SK-N-SH treated with all-trans-retinoic acid at 6 μM for 48 hours (cell line): ENCODE data around the gene SETD1A.

Experiments used
- ARNTL ChIP-seq: fragments of 450-650 bp; formaldehyde crosslinking; IDR thresholded peaks from 2 replicates; pipeline ENCODE4 v1.5.0; 2020; ENCODE audit warnings: low read depth, mild to moderate bottlenecking, moderate library complexity, borderline replicate concordance
- ESRRG ChIP-seq: fragments of 250-450 bp; sonication (Bioruptor Pico); IDR thresholded peaks from 2 replicates; pipeline ENCODE4 v1.6.1; 2021; ENCODE audit warnings: mild to moderate bottlenecking
- GLIS3 ChIP-seq: fragments of 250-450 bp; sonication (Bioruptor Pico); IDR thresholded peaks from 2 replicates; pipeline ENCODE4 v1.5.0; 2020; ENCODE audit warnings: mild to moderate bottlenecking, moderate library complexity
- OSR1 ChIP-seq: fragments of 250-450 bp; sonication (Bioruptor Pico); IDR thresholded peaks from 2 replicates; pipeline ENCODE4 v1.8.0; 2022; ENCODE audit warnings: moderate library complexity, mild to moderate bottlenecking, inconsistent platforms
- RARB ChIP-seq: fragments of 250-450 bp; sonication (Bioruptor Pico); IDR thresholded peaks from 2 replicates; pipeline ENCODE4 v1.8.0; 2021; ENCODE audit warnings: mild to moderate bottlenecking, moderate library complexity
- TOX ChIP-seq: fragments of 250-450 bp; sonication (Bioruptor Pico); IDR thresholded peaks from 2 replicates; pipeline ENCODE4 v1.8.0; 2021; ENCODE audit warnings: mild to moderate bottlenecking, moderate library complexity, borderline replicate concordance
- ZC3H10 ChIP-seq: fragments of 250-450 bp; sonication (Bioruptor Pico); IDR thresholded peaks from 2 replicates; pipeline ENCODE4 v1.5.1; 2021; ENCODE audit warnings: mild to moderate bottlenecking, moderate library complexity
- ZFP3 ChIP-seq: fragments of 250-450 bp; sonication (Bioruptor Pico); IDR thresholded peaks from 2 replicates; pipeline ENCODE4 v1.5.0; 2020; ENCODE audit warnings: mild to moderate bottlenecking, moderate library complexity
- ZNF70 ChIP-seq: fragments of 450-650 bp; formaldehyde crosslinking; IDR thresholded peaks from 2 replicates; pipeline ENCODE4 v1.5.0; 2020; ENCODE audit warnings: mild to moderate bottlenecking, moderate library complexity
- TF ChIP-seq, protein P1 (sequence below): fragments of 250-450 bp; sonication (Bioruptor Pico); IDR thresholded peaks from 2 replicates; pipeline ENCODE4 v1.8.0; 2021; ENCODE audit warnings: low read depth, mild to moderate bottlenecking, moderate library complexity, borderline replicate concordance
- TF ChIP-seq, protein P2 (sequence below): fragments of 250-450 bp; sonication (Bioruptor Pico); IDR thresholded peaks from 2 replicates; pipeline ENCODE4 v1.8.0; 2020; ENCODE audit warnings: mild to moderate bottlenecking, moderate library complexity, borderline replicate concordance
- TF ChIP-seq, protein P3 (sequence below): fragments of 250-450 bp; sonication (Bioruptor Pico); IDR thresholded peaks from 2 replicates; pipeline ENCODE4 v1.5.0; 2020; ENCODE audit warnings: mild to moderate bottlenecking, moderate library complexity
- TF ChIP-seq, protein P4 (sequence below): fragments of 250-450 bp; sonication (Bioruptor Pico); IDR thresholded peaks from 2 replicates; pipeline ENCODE4 v1.5.1; 2021; ENCODE audit warnings: mild to moderate bottlenecking, moderate library complexity
- TF ChIP-seq, protein P5 (sequence below): fragments of 250-450 bp; sonication (Bioruptor Pico); IDR thresholded peaks from 2 replicates; pipeline ENCODE4 v1.5.1; 2020; ENCODE audit warnings: low read depth, mild to moderate bottlenecking, moderate library complexity

DNA sequence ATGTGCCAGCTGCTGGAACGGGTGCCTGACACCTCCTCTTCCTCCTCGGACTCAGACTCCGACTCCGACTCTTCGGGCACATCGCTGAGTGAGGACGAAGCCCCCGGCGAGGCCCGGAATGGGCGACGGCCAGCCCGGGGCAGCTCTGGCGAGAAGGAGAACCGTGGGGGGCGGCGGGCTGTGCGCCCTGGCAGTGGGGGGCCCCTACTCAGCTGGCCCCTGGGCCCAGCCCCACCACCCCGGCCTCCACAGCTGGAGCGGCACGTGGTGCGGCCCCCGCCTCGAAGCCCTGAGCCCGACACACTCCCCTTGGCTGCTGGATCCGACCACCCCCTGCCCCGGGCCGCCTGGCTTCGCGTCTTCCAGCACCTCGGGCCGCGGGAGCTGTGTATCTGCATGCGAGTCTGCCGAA lies 27.4 kb upstream of the SETD1A start:
- TF ChIP-seq, protein P1, sequence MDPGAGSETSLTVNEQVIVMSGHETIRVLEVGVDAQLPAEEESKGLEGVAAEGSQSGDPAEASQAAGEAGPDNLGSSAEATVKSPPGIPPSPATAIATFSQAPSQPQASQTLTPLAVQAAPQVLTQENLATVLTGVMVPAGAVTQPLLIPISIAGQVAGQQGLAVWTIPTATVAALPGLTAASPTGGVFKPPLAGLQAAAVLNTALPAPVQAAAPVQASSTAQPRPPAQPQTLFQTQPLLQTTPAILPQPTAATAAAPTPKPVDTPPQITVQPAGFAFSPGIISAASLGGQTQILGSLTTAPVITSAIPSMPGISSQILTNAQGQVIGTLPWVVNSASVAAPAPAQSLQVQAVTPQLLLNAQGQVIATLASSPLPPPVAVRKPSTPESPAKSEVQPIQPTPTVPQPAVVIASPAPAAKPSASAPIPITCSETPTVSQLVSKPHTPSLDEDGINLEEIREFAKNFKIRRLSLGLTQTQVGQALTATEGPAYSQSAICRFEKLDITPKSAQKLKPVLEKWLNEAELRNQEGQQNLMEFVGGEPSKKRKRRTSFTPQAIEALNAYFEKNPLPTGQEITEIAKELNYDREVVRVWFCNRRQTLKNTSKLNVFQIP (CRISPR knock-in tag) = no peak
- no peak for TF ChIP-seq ZNF70 (CRISPR knock-in tag)
- TF ChIP-seq, protein P2, sequence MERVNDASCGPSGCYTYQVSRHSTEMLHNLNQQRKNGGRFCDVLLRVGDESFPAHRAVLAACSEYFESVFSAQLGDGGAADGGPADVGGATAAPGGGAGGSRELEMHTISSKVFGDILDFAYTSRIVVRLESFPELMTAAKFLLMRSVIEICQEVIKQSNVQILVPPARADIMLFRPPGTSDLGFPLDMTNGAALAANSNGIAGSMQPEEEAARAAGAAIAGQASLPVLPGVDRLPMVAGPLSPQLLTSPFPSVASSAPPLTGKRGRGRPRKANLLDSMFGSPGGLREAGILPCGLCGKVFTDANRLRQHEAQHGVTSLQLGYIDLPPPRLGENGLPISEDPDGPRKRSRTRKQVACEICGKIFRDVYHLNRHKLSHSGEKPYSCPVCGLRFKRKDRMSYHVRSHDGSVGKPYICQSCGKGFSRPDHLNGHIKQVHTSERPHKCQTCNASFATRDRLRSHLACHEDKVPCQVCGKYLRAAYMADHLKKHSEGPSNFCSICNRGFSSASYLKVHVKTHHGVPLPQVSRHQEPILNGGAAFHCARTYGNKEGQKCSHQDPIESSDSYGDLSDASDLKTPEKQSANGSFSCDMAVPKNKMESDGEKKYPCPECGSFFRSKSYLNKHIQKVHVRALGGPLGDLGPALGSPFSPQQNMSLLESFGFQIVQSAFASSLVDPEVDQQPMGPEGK = no peak
- no peak for TF ChIP-seq GLIS3
- TF ChIP-seq RARB = no peak
- TF ChIP-seq, protein P3, sequence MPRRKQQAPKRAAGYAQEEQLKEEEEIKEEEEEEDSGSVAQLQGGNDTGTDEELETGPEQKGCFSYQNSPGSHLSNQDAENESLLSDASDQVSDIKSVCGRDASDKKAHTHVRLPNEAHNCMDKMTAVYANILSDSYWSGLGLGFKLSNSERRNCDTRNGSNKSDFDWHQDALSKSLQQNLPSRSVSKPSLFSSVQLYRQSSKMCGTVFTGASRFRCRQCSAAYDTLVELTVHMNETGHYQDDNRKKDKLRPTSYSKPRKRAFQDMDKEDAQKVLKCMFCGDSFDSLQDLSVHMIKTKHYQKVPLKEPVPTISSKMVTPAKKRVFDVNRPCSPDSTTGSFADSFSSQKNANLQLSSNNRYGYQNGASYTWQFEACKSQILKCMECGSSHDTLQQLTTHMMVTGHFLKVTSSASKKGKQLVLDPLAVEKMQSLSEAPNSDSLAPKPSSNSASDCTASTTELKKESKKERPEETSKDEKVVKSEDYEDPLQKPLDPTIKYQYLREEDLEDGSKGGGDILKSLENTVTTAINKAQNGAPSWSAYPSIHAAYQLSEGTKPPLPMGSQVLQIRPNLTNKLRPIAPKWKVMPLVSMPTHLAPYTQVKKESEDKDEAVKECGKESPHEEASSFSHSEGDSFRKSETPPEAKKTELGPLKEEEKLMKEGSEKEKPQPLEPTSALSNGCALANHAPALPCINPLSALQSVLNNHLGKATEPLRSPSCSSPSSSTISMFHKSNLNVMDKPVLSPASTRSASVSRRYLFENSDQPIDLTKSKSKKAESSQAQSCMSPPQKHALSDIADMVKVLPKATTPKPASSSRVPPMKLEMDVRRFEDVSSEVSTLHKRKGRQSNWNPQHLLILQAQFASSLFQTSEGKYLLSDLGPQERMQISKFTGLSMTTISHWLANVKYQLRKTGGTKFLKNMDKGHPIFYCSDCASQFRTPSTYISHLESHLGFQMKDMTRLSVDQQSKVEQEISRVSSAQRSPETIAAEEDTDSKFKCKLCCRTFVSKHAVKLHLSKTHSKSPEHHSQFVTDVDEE (CRISPR knock-in tag) = no peak
- TF ChIP-seq ZC3H10 (CRISPR knock-in tag) = no peak
- TF ChIP-seq, protein P4, sequence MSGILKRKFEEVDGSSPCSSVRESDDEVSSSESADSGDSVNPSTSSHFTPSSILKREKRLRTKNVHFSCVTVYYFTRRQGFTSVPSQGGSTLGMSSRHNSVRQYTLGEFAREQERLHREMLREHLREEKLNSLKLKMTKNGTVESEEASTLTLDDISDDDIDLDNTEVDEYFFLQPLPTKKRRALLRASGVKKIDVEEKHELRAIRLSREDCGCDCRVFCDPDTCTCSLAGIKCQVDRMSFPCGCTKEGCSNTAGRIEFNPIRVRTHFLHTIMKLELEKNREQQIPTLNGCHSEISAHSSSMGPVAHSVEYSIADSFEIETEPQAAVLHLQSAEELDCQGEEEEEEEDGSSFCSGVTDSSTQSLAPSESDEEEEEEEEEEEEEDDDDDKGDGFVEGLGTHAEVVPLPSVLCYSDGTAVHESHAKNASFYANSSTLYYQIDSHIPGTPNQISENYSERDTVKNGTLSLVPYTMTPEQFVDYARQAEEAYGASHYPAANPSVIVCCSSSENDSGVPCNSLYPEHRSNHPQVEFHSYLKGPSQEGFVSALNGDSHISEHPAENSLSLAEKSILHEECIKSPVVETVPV = no peak
- TF ChIP-seq OSR1 (CRISPR knock-in tag) = no peak
- TF ChIP-seq ESRRG (CRISPR knock-in tag) = no peak
- no peak for TF ChIP-seq ARNTL (CRISPR knock-in tag)
- no peak for TF ChIP-seq TOX
- no peak for TF ChIP-seq ZFP3 (CRISPR knock-in tag)
- TF ChIP-seq, protein P5, sequence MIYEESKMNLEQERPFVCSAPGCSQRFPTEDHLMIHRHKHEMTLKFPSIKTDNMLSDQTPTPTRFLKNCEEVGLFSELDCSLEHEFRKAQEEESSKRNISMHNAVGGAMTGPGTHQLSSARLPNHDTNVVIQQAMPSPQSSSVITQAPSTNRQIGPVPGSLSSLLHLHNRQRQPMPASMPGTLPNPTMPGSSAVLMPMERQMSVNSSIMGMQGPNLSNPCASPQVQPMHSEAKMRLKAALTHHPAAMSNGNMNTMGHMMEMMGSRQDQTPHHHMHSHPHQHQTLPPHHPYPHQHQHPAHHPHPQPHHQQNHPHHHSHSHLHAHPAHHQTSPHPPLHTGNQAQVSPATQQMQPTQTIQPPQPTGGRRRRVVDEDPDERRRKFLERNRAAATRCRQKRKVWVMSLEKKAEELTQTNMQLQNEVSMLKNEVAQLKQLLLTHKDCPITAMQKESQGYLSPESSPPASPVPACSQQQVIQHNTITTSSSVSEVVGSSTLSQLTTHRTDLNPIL (CRISPR knock-in tag) = no peak
